HFF-Myc (cell line): ENCODE data around the gene OBI1.

ENCODE experiments used
- DNase-seq: peaks from one replicate; pipeline ENCODE4 v3.0.0-alpha.2; 2011; ENCODE audit warnings: low read depth; ENCODE audit errors: extremely low read depth
- H3K4me3 ChIP-seq: replicated peaks from 2 replicates; pipeline ENCODE4 v1.5.1; 2011; ENCODE audit warnings: low read depth, mild to moderate bottlenecking, control low read depth, low read length
- TF ChIP-seq, protein P1 (sequence below): IDR thresholded peaks from 2 replicates; pipeline ENCODE4 v1.5.1; 2012; ENCODE audit warnings: mild to moderate bottlenecking, low read depth, low read length, control low read depth; ENCODE audit errors: missing control alignments

OBI1 gene

DNA sequence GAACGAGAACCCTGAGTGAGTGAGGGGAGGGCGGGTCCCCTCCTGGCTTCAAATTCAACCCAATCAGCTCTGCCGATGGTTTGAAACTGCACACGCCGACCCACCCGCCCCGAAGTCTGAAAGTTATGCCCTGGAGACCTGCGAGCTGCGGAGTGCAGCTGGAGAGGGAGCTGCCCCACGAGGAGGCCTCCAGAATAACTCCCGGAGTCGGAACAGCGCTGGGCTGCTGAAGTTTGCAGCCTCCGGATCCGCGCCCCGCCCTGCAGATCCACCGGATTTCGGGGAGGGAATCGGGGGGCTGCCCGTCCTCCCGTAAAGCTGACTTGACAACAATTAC lies 62.6 kb downstream of the OBI1 start:
- no peak overlapping the region for H3K4me3 ChIP-seq
- DNase-seq: no peak
- TF ChIP-seq, protein P1, sequence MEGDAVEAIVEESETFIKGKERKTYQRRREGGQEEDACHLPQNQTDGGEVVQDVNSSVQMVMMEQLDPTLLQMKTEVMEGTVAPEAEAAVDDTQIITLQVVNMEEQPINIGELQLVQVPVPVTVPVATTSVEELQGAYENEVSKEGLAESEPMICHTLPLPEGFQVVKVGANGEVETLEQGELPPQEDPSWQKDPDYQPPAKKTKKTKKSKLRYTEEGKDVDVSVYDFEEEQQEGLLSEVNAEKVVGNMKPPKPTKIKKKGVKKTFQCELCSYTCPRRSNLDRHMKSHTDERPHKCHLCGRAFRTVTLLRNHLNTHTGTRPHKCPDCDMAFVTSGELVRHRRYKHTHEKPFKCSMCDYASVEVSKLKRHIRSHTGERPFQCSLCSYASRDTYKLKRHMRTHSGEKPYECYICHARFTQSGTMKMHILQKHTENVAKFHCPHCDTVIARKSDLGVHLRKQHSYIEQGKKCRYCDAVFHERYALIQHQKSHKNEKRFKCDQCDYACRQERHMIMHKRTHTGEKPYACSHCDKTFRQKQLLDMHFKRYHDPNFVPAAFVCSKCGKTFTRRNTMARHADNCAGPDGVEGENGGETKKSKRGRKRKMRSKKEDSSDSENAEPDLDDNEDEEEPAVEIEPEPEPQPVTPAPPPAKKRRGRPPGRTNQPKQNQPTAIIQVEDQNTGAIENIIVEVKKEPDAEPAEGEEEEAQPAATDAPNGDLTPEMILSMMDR: no peak

- H3K4me3 ChIP-seq: no peak overlapping the region
- no peak for DNase-seq
- TF ChIP-seq, protein P1: no peak
Measured at GRCh38 chr13:78595495-78596398, 63.2 kb downstream of the OBI1 start.

DNA sequence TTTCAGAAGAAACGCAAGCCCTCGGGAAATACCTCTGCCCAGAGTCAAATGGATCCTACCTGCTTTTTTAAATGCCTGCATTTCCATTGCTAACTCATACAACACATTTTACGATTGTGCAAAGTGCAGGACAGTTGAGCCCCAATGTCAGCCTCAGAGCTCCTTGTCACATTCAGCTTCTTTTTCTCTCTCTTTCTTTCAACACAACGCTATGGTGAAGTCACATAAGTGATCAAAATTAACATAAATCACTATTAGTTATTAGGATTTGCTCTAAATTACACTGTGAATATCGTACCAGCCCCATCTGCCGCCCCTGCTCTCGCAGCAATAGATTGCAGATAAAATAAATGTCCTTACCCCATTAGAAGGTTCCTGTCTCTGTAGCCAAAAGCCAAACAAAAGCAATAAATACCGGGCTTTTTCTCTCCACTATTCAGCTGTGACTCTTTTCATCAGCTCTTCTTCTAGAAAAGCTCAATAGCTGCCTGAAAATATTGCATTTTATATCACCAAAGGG lies 64.4 kb downstream of the OBI1 start:
- H3K4me3 ChIP-seq: no peak overlapping the region
- DNase-seq: no peak
- TF ChIP-seq, protein P1: no peak

DNA sequence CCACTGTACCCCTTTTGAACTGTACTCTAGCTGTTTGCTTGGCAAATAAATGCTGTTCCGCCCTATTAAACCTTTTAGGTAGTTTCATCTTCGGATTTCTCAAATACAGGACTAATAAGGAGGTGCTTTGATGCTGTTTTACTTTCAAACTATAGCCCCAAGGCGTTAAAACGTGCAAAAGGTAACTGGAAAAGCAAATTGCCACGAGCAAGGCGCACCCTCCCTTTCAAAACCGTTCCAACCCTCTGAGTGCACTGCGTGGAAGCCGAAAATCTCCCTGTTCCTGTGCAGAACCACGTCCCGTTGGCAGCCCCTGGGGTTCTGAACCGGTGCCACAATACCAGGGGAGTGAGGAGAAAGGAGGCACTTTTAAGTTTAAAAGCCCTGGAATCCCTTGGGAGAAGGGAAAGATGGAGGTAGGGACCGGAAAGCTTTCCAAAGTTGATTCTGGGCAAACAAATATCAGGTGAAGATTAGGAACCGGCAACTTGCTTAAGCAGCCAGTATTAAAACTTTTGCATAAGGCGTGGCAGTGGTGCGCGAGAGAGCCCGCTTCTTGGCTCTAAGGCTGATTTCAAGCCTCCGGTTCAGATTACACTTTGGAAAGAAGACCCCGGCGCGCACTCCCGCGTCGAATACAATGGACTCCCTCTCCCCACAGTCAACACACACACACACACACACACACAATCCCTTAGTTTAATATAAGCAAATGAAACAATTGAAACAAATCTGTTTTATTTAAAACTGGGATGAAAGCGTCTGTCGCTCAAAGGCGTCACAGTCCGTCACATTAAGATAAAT lies 65.1 kb downstream of the OBI1 start:
- TF ChIP-seq, protein P1: no peak
- no peak overlapping the region for H3K4me3 ChIP-seq
- no peak for DNase-seq

DNA sequence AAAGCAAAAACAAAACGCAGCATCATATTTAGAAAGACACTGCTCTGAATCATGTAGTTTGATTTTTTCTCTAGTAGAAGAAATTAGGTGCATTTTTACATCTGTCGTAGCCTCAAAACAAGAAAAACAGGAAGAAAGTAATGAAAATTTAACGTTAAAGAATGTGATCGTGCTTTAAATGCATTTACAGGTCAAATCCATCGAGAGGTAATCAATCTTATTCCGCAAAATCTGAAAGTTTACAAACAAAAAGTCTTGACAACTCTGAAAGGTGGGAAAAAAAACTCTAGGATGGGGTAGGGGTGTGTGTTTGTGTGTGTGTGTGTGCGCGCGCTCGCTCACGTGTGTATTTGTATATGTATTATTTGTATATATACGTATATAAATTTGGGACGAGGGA lies 65.8 kb downstream of the OBI1 start:
- H3K4me3 ChIP-seq: no peak overlapping the region
- TF ChIP-seq, protein P1: no peak
- DNase-seq: no peak

DNA sequence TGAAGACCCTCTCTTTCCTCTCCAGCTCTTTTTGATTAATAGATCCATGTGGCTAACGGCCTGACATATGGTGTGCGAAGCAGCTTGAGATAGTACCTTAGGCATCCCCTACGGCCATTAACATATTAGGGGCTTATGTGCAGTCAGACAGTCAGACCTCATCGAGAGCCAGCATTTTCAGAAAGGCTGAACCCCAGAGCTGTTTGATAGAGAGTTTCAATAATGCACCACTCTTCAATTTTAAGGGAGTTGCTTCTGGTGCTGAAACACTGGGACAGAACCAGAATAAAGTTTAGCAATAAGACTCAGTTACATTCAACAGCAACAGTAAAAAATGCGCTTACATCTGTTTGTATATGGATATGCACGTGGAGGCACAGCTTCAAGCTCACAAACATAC lies 66.4 kb downstream of the OBI1 start:
- TF ChIP-seq, protein P1: no peak
- no peak for DNase-seq
- no peak overlapping the region for H3K4me3 ChIP-seq
